NB4 (cell line): Measurements from ENCODE around the gene HS3ST4.

Experiments used
- DNase-seq: peaks from one replicate; pipeline ENCODE4 v3.0.0; 2010; ENCODE audit warnings: low read depth
- H3K4me3 ChIP-seq: one replicate; pipeline ENCODE4 v1.5.1; 2011; ENCODE audit warnings: mild to moderate bottlenecking, low read depth, low read length, moderate library complexity
- MYC ChIP-seq: IDR thresholded peaks from 2 replicates; pipeline ENCODE4 v1.6.1; 2011; ENCODE audit warnings: low read depth, low read length
- POLR2A ChIP-seq: IDR thresholded peaks from 2 replicates; pipeline ENCODE4 v1.6.1; 2011; ENCODE audit warnings: mild to moderate bottlenecking; ENCODE audit not compliant: insufficient read length; ENCODE audit errors: extremely low read depth
- TF ChIP-seq, protein P1 (sequence below): IDR thresholded peaks from 2 replicates; pipeline ENCODE4 v1.6.1; 2011; ENCODE audit warnings: low read depth, low read length
- TF ChIP-seq, protein P2 (sequence below): IDR thresholded peaks from one replicate; pipeline ENCODE4 v1.5.1; 2012; ENCODE audit warnings: low read depth, low read length

The HS3ST4 gene

GRCh38 chr16:25817876-25818275, 126.1 kb downstream of the HS3ST4 start:
- TF ChIP-seq, protein P1, sequence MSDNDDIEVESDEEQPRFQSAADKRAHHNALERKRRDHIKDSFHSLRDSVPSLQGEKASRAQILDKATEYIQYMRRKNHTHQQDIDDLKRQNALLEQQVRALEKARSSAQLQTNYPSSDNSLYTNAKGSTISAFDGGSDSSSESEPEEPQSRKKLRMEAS = no peak
- TF ChIP-seq, protein P2, sequence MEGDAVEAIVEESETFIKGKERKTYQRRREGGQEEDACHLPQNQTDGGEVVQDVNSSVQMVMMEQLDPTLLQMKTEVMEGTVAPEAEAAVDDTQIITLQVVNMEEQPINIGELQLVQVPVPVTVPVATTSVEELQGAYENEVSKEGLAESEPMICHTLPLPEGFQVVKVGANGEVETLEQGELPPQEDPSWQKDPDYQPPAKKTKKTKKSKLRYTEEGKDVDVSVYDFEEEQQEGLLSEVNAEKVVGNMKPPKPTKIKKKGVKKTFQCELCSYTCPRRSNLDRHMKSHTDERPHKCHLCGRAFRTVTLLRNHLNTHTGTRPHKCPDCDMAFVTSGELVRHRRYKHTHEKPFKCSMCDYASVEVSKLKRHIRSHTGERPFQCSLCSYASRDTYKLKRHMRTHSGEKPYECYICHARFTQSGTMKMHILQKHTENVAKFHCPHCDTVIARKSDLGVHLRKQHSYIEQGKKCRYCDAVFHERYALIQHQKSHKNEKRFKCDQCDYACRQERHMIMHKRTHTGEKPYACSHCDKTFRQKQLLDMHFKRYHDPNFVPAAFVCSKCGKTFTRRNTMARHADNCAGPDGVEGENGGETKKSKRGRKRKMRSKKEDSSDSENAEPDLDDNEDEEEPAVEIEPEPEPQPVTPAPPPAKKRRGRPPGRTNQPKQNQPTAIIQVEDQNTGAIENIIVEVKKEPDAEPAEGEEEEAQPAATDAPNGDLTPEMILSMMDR = no peak
- no peak for TF ChIP-seq POLR2A
- no peak for TF ChIP-seq MYC
- no peak for DNase-seq
- H3K4me3 ChIP-seq = no peak overlapping the region

DNA sequence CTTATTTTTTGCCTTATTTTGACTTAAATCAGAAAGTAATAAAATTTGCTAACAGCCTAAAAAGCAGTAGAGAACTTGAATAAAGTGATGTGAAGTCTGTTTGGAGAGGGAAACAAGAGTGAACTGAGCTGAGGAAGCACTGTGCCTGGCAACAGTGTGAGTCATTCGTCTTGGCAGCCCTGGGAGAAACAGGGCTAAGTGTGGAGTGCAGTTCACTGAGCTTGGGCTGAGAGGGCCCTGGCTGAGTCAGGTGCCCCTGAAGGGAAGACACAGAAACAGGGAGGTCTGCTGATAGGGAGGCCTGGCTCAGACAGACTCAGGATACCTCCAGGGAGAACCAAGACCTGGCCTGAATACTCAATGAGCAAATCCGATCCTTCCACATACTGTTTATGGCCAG, 132.1 kb downstream of the HS3ST4 start:
- no peak for DNase-seq
- H3K4me3 ChIP-seq = no peak overlapping the region
- TF ChIP-seq POLR2A = no peak
- TF ChIP-seq, protein P2 = no peak
- TF ChIP-seq, protein P1 = no peak
- no peak for TF ChIP-seq MYC

DNA sequence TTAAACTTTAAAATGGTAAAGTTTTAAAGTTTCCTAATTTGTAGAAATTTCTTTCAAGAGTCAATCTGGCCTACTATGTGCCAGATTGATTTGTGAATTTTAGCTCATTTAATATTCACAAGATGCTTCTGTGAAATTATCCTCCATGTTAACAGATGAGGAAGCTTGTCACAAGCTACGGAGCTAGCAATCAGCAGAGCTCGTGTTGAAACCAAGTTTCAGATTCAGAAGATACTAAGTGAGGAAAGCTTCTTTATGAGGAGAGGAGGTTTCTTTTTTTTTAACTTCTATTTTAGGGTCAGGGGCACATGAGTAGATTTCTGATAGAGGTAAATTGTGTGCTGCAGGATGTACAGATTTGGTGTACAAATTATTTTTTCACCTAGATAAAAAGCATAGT, 135.9 kb downstream of the HS3ST4 start:
- DNase-seq = no peak
- TF ChIP-seq, protein P1 = no peak
- TF ChIP-seq, protein P2 = no peak
- TF ChIP-seq MYC = no peak
- no peak overlapping the region for H3K4me3 ChIP-seq

- DNase-seq = no peak
- no peak for TF ChIP-seq MYC
- TF ChIP-seq, protein P2 = no peak
- TF ChIP-seq, protein P1 = no peak
- no peak for TF ChIP-seq POLR2A
- H3K4me3 ChIP-seq = no peak overlapping the region
Observed at GRCh38 chr16:25828510-25828909, 136.8 kb downstream of the HS3ST4 start.

- no peak overlapping the region for H3K4me3 ChIP-seq
- TF ChIP-seq MYC (no peak), POLR2A (no peak)
- TF ChIP-seq, protein P1 = no peak
- TF ChIP-seq, protein P2 = no peak
- DNase-seq = no peak
Observed at GRCh38 chr16:25832291-25832690, 140.5 kb downstream of the HS3ST4 start.

DNA sequence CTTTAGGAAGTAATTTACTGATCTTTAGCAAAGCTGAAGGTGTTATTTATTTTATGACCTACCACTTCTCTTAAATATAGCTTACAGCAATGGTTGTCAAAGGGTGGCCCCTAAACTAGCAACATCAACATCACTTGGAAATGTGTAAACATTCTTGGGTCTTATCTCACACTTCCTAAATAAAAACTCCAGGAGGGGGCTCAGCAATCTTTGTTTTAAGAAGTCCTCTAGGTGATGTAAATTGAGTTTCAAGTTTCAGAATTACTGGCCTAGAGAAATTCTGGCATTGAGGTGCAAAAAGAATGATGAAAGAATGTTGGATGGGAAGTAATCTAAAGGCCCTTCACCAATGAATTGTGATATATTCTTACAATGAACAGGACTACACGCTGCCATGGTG, 142.3 kb downstream of the HS3ST4 start:
- H3K4me3 ChIP-seq = no peak overlapping the region
- DNase-seq = no peak
- TF ChIP-seq, protein P1 = no peak
- TF ChIP-seq POLR2A (no peak), MYC (no peak)
- TF ChIP-seq, protein P2 = no peak
